Sigmoid colon (tissue), 7 donors: Measurements from ENCODE around the gene DBI. TPM values are rescaled to one million over a fixed set of nuclear protein-coding genes. Genes with fewer than 3 reads are reported as not detected.

Source experiments
- DNase-seq: peaks from one replicate; pipeline ENCODE4 v3.0.0-alpha.2; 2019
- H3K27ac ChIP-seq, 4 donors: fragments of 200-600 bp; sonication (generic); one replicate each; pipeline ENCODE4 v1.5.1; 2016 to 2019; ENCODE audit warnings: mild to moderate bottlenecking in 1 of 4
- H3K27me3 ChIP-seq, 3 donors: fragments of 200-600 bp; sonication (generic); one replicate each; pipeline ENCODE4 v1.5.1; 2019; ENCODE audit warnings: mild to moderate bottlenecking in 1 of 3
- H3K36me3 ChIP-seq, 4 donors: fragments of 200-600 bp; sonication (generic); one replicate each; pipeline ENCODE4 v1.5.1; 2016 to 2019
- H3K4me1 ChIP-seq, 4 donors: fragments of 200-600 bp; sonication (generic); one replicate each; pipeline ENCODE4 v1.5.1; 2017 to 2019
- H3K4me3 ChIP-seq, 4 donors: fragments of 200-600 bp; sonication (generic); one replicate each; pipeline ENCODE4 v1.5.1; 2017 to 2019; ENCODE audit warnings: mild to moderate bottlenecking in 2 of 4, moderate library complexity in 1 of 4
- H3K9me3 ChIP-seq, 4 donors: fragments of 200-600 bp in 3 of 4; sonication (generic) in 3 of 4; one replicate each; pipeline versions ENCODE4 v1.5.1 to v1.6.1; 2013 to 2019
- CTCF ChIP-seq, 4 experiments: fragments of 450-650 bp in 3 of 4; fragments of 200-600 bp in 1 of 4; IDR thresholded peaks; one replicate each; pipeline ENCODE4 v1.5.1; 2016 to 2019; ENCODE audit warnings: antibody characterized with exemption in 4 of 4, mild to moderate bottlenecking in 3 of 4, moderate library complexity in 2 of 4
- EP300 ChIP-seq, 4 donors: sonication (generic); formaldehyde crosslinking; IDR thresholded peaks; one replicate each; pipeline ENCODE4 v1.6.1; 2017; ENCODE audit warnings: antibody characterized with exemption in 4 of 4
- POLR2A ChIP-seq, 2 donors: fragments of 450-650 bp; IDR thresholded peaks; one replicate each; pipeline ENCODE4 v1.6.1; 2016; ENCODE audit warnings: antibody characterized with exemption in 2 of 2, mild to moderate bottlenecking in 2 of 2, moderate library complexity in 2 of 2
- POLR2AphosphoS5 ChIP-seq, 4 donors: sonication (generic); formaldehyde crosslinking; IDR thresholded peaks; one replicate each; pipeline ENCODE4 v1.6.1; 2017; ENCODE audit warnings: antibody characterized with exemption in 4 of 4
- WGBS, 2 donors: extraction: QIAGEN DNeasy Blood & Tissue Kit; methylation state at CpG; one replicate each; pipeline ENCODE4 v1.1.7; 2013; 5-methylcytosine and 5-hydroxymethylcytosine counted together
- intact Hi-C: fragments of 100-400 bp; cut with DNase I; formaldehyde crosslinking; loops from one replicate; pipeline ENCODE4 v1.15.1; 2023
- polyA plus RNA-seq, 3 donors: library from polyadenylated mRNA; stranded (reverse); fragments of 200-250 nt; gene quantifications; one replicate each; pipeline ENCODE4 v1.2.3, GENCODE V29; 2013
- total RNA-seq, 4 donors: library from RNA; depleted of rRNA; stranded (reverse); fragments of >200 nt; gene quantifications; one replicate each; pipeline ENCODE4 v1.1.0, GENCODE V29; 2016
- donor health status: healthy with polysubstance abuse.
- donor health status: Bipolar disorder and iron deficiency.
- donor health status: healthy.

DBI gene
- total and polyA plus RNA-seq, 7 donors = 49.5 to 1,261 (median 92.4) TPM

DNA sequence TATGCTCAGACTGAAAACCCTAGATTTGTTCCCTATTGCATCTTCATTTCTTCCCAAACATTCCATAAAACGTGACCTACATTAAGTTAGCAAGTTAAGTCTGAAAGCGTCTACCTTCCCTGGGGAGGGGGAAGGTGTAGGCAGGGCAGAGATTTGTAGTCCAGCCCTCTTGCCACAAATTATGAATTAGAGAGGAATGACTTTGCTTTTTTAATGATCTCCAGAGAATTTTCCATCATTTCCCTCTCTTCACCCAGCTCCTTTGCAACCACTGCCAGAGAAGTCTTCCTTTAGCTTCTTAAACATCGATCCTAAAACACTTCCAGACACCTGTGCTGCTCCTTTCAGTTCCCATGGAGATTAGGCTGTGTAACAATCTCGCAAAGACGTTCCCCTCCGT lies 1.3 kb upstream of the DBI start:
- no peaks in the 10 kb centered on the region for H3K27me3 ChIP-seq
- H3K4me1 ChIP-seq = peaks cover 0 to 30% (median 26%) of the 10 kb centered on the region in 4 donors
- H3K4me3 ChIP-seq = peak overlapping the region; percentile 55 to 79 (median 62)
- TF ChIP-seq POLR2A (IDR thresholded peaks at IDR 0.05) (no peak), EP300 (IDR thresholded peaks at IDR 0.05) (no peak), CTCF (IDR thresholded peaks at IDR 0.05) (no peak)
- H3K36me3 ChIP-seq = peaks cover 0 to 21% (median 6%) of the 10 kb centered on the region in 4 donors
- no peaks in the 10 kb centered on the region for H3K9me3 ChIP-seq
- intact Hi-C loops = loop anchor here (10.0 kb wide), 3 partner anchors 1181 to 1551 kb away; partner anchors contain the start of gene DDX18
- peak overlapping the region; percentile 83 to 88 (median 87) for H3K27ac ChIP-seq
- no peak for DNase-seq
- 28 to 51% methylated on average over 6 of the region's 6 CpGs for WGBS, 2 donors

DNA sequence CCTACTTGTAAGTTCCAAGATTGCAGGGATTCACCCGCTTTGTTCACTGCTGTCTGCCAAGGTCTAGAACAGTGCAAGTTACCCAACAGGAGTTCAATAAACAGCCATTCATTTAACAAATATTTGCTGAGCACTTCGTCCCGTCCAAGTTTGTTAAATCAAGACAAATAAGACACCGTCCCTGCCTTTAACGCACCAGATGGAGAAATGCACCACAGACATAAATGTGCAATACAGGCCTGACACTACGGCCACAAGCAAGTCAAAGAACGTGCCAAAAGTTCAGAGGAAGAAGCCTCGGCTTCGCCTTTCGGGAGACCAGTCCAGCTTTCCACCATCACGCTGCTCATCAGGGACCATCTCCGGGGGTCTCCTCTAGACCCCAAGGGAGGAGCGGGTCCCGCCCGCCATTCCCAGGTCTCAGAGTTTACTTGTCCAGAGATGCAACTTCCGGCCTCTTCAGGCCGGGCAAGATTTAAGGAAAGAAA lies 572 bp upstream of the DBI start:
- Histone ChIP-seq H3K4me1 (peaks cover 0 to 30% (median 26%) of the 10 kb centered on the region in 4 donors), H3K27me3 (no peaks in the 10 kb centered on the region), H3K36me3 (peaks cover 0 to 28% (median 14%) of the 10 kb centered on the region in 4 donors), H3K27ac (peak overlapping the region; percentile 83 to 88 (median 87)), H3K9me3 (no peaks in the 10 kb centered on the region), H3K4me3 (peak overlapping the region; percentile 55 to 79 (median 62))
- TF ChIP-seq POLR2AphosphoS5 (IDR thresholded peaks at IDR 0.05) (no peak), EP300 (IDR thresholded peaks at IDR 0.05) (no peak), CTCF (IDR thresholded peaks at IDR 0.05) (no peak), POLR2A (IDR thresholded peaks at IDR 0.05) (no peak)
- DNase-seq = peak; percentile 69
- WGBS, 2 donors = 1 to 2% methylated on average over 17 of the region's 17 CpGs
- intact Hi-C loops = loop anchor here (10.0 kb wide), 3 partner anchors 1181 to 1551 kb away; partner anchors contain the start of gene DDX18

GRCh38 chr2:119367472-119368099 lies 809 bp downstream of the DBI start:
- H3K4me1 ChIP-seq = peaks cover 0 to 30% (median 26%) of the 10 kb centered on the region in 4 donors
- peak; percentile 75 for DNase-seq
- no peaks in the 10 kb centered on the region for H3K27me3 ChIP-seq
- H3K36me3 ChIP-seq = peaks cover 2 to 42% (median 22%) of the 10 kb centered on the region in 4 donors
- peak overlapping the region; percentile 83 to 88 (median 87) for H3K27ac ChIP-seq
- TF ChIP-seq EP300 (IDR thresholded peaks at IDR 0.05) (no peak), CTCF (IDR thresholded peaks at IDR 0.05) (no peak), POLR2AphosphoS5 (IDR thresholded peaks at IDR 0.05) (no peak), POLR2A (IDR thresholded peaks at IDR 0.05) (no peak)
- H3K9me3 ChIP-seq = no peaks in the 10 kb centered on the region
- intact Hi-C loops = loop anchor here (10.0 kb wide), 3 partner anchors 1183 to 1553 kb away; partner anchors contain the start of gene DDX18
- 3 to 7% methylated on average over 32 of the region's 32 CpGs for WGBS, 2 donors
- H3K4me3 ChIP-seq = peak overlapping the region; percentile 55 to 79 (median 62)

DNA sequence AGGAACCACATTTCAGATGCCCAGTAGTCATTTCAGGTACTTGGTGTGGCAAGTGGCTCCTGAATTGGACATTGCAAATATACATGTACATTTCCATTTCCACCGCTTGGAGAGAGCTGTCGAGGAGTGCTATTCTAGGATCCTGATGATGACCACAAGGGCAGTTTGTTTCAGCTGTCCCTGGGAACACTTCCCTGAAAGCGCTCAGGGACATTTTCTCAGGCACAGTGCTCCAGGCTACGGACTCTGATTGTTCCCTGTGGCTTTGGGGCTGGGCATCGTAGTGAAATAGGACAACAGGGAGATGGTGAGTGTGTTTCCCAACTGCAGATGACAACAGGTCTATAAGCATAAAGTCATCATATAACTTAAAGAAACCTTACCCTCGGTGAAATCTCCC lies 3.1 kb downstream of the DBI start:
- peaks cover 11 to 63% (median 34%) of the 10 kb centered on the region in 4 donors for H3K36me3 ChIP-seq

More for the DNA sequence above, 3.1 kb downstream of the DBI start:
- TF ChIP-seq CTCF (IDR thresholded peaks at IDR 0.05) = no peak
- TF ChIP-seq POLR2A (IDR thresholded peaks at IDR 0.05) = no peak
- DNase-seq = no peak
- intact Hi-C loops = loop anchor here (10.0 kb wide), 3 partner anchors 1185 to 1555 kb away; partner anchors contain the start of gene DDX18
- Histone ChIP-seq H3K9me3 (no peaks in the 10 kb centered on the region), H3K4me3 (no peak overlapping the region), H3K27me3 (no peaks in the 10 kb centered on the region), H3K27ac (no peak overlapping the region), H3K4me1 (peaks cover 0 to 27% (median 24%) of the 10 kb centered on the region in 4 donors)
- 95 to 96% methylated on average over 6 of the region's 6 CpGs for WGBS, 2 donors
